ENCODE measurements around the gene TENM4. TPM values are rescaled to one million over a fixed set of nuclear protein-coding genes. Genes with fewer than 3 reads are reported as not detected.

The TENM4 gene
- total RNA-seq, 4 donors from 2014 or later, result 5.5 to 12.3 (median 8.9) TPM

GRCh38 chr11:79067352-79067679 is 373.5 kb downstream of the TENM4 start:
- no peak overlapping the region for H3K27ac ChIP-seq

GRCh38 chr11:79066456-79067351 is 374.1 kb downstream of the TENM4 start:
- 81 to 83% methylated on average over 23 to 26 of the region's 28 CpGs for WGBS, 2 donors (ENCODE audit: low coverage in 1 of 2)
- no peak for ATAC-seq

More at GRCh38 chr11:79067352-79067679, 373.5 kb downstream of the TENM4 start:
- H3K9me3 ChIP-seq, result no peaks in the 10 kb centered on the region
- no peaks in the 10 kb centered on the region for H3K27me3 ChIP-seq
- TF ChIP-seq POLR2A (IDR thresholded peaks at IDR 0.05), result no peak
- no peak for TF ChIP-seq EP300 (IDR thresholded peaks at IDR 0.05)
- no peak for TF ChIP-seq POLR2AphosphoS5 (IDR thresholded peaks at IDR 0.05)
- TF ChIP-seq CTCF (IDR thresholded peaks at IDR 0.05), result no peak
- no peak overlapping the region for H3K4me3 ChIP-seq
- WGBS, 2 donors (ENCODE audit: low coverage in 1 of 2), result 73 to 85% methylated on average over 4 to 6 of the region's 6 CpGs
- ATAC-seq, result no peak
- peaks cover 0 to 5% (median 0%) of the 10 kb centered on the region in 3 donors for H3K4me1 ChIP-seq
- no peaks in the 10 kb centered on the region for H3K36me3 ChIP-seq

GRCh38 chr11:79062814-79063762 is 377.7 kb downstream of the TENM4 start:
- peaks cover 0 to 5% (median 0%) of the 10 kb centered on the region in 3 donors for H3K4me1 ChIP-seq
- ATAC-seq, result no peak
- peak in 2 of 4 experiments; percentile 3 to 53 for TF ChIP-seq CTCF (IDR thresholded peaks at IDR 0.05)
- no peak for TF ChIP-seq POLR2AphosphoS5 (IDR thresholded peaks at IDR 0.05)
- 60% methylated on average over 8 of the region's 16 CpGs; no CpG with 5 or more reads in 1 of the 2 donors for WGBS, 2 donors (ENCODE audit: low coverage in 1 of 2)
- no peak overlapping the region for H3K4me3 ChIP-seq
- no peak overlapping the region for H3K27ac ChIP-seq
- no peaks in the 10 kb centered on the region for H3K9me3 ChIP-seq
- no peaks in the 10 kb centered on the region for H3K36me3 ChIP-seq
- H3K27me3 ChIP-seq, result no peaks in the 10 kb centered on the region

More at GRCh38 chr11:79066456-79067351, 374.1 kb downstream of the TENM4 start:
- H3K9me3 ChIP-seq, result no peaks in the 10 kb centered on the region
- no peak overlapping the region for H3K27ac ChIP-seq
- H3K36me3 ChIP-seq, result no peaks in the 10 kb centered on the region
- no peak overlapping the region for H3K4me3 ChIP-seq
- H3K27me3 ChIP-seq, result no peaks in the 10 kb centered on the region
- H3K4me1 ChIP-seq, result peaks cover 0 to 5% (median 0%) of the 10 kb centered on the region in 3 donors
- TF ChIP-seq EP300 (IDR thresholded peaks at IDR 0.05) (no peak), CTCF (IDR thresholded peaks at IDR 0.05) (no peak), POLR2A (IDR thresholded peaks at IDR 0.05) (no peak), POLR2AphosphoS5 (IDR thresholded peaks at IDR 0.05) (no peak)

- TF ChIP-seq EP300 (IDR thresholded peaks at IDR 0.05) (no peak), POLR2A (IDR thresholded peaks at IDR 0.05) (no peak), CTCF (IDR thresholded peaks at IDR 0.05) (no peak), POLR2AphosphoS5 (IDR thresholded peaks at IDR 0.05) (no peak)
- ATAC-seq, result no peak
- Histone ChIP-seq H3K4me3 (no peak overlapping the region), H3K4me1 (peaks cover 0 to 5% (median 0%) of the 10 kb centered on the region in 3 donors), H3K27ac (no peak overlapping the region), H3K9me3 (no peaks in the 10 kb centered on the region), H3K36me3 (no peaks in the 10 kb centered on the region), H3K27me3 (no peaks in the 10 kb centered on the region)
- WGBS, 2 donors (ENCODE audit: low coverage in 1 of 2), result 75 to 86% methylated on average over 1 to 8 of the region's 9 CpGs
These were observed 380.5 kb downstream of the TENM4 start for GRCh38 chr11:79060081-79060953.
